Stimulated activated CD8-positive, alpha-beta memory T cell treated with anti-CD3 and anti-CD28 coated beads, Interleukin-4, amount 100 ng/mL, for 24 hours (primary cell): ENCODE measurements around the gene ME3.
"Not testable (repeated sequence)": the region's sequence is repeated elsewhere in the genome, so short reads cannot be mapped to it uniquely, and the experiment has no call there.

Source experiments
- DNase-seq: peaks from one replicate; pipeline ENCODE4 v3.0.0-alpha.2; 2020; ENCODE audit warnings: low read depth

Gene ME3

DNA sequence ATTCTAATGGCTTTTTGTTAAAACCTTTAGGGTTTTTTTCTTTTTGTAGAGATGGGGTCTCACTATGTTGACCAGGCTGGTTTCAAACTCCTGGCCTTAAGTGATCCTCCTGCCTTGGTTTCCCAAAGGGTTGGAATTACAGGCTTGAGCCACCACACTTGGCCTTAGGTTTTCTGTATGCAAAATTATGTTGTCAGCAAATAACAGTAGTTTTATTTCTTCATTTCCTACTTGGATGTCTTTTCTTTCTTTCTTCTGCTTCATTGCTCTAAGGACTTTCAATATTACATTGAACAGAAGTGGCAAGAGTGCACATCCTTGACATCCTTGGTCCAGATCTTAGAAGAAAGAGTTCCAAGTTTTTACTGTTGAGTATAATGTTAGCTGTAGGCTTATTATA lies 245.0 kb downstream of the ME3 start:
- no peak for DNase-seq

DNA sequence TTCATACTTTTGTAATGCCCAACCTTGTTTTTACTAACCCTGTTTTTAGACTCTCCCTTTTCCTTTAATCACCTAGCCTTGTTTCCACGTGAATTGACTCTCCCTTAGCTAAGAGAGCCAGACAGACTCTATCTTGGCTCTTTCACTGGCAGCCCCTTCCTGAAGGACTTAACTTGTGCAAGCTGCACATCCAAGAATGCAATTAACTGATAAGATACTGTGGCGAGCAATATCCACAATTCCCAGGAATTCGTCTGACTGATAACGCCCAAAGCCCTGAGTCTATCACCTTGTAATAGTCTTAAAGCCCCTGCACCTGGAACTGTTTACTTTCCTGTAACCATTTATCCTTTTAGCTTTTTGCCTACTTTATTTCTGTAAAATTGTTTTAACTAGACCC lies 248.9 kb downstream of the ME3 start:
- DNase-seq: not testable (repeated sequence)

DNA sequence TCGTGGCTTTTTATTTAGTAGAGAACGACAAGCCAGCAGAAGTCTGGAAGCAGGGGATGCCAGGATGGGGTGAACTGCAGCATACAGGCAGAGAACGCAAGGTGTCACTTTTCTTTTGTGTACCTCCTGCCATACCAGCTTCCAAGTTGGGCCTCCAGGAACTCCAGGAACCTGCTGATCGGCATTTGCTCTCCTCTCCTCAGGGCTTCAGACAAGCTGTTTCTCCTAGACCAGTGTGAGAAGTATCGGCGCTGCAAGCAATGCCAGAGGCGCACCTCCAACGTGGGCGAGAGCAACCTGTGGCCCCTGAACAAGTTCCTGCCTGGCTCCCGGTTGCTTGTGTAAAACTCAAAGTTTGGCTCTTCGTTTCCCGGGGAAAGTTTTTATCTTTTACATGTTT lies 250.0 kb downstream of the ME3 start:
- no peak for DNase-seq

DNA sequence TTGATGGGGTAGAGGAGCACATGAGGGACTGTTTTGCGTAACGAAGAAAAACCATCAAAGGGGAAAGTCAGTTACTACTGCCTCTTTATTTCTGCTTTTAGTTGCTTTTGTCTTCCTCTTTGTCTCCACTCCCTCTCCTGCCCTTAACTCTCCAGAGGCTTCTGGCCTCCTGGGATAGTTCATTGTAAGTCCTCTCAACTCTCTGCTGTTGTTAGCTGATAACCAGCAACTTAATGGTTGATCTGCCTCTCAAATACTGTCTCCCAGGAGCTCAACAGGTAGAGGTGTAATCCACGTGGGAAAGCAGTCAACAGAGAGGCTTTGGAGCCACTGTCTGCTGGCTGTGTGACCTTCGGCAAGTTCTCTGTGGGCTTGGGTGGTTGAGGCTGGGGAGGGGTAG lies 250.5 kb downstream of the ME3 start:
- no peak for DNase-seq

DNA sequence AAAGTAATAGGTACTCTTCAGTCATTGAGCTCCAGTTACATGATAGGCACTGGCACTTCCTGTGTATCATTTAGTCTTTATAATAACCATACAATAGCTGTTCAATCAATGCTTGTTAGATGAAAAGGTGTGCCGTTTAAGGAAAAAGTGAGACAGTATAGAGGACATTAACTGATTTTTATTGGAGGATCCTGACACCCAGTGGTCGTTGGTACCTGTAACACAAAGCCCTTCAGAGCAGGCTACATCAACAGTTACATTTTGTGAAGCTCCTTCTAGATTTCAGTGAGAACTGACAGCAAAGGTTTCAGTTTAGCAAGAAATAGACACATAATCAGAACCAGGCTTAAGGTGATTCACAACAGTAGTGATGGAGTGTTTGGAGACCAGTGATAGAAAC lies 253.5 kb downstream of the ME3 start:
- no peak for DNase-seq

- DNase-seq: no peak
These were observed 253.9 kb downstream of the ME3 start for GRCh38 chr11:86418513-86418912.

DNA sequence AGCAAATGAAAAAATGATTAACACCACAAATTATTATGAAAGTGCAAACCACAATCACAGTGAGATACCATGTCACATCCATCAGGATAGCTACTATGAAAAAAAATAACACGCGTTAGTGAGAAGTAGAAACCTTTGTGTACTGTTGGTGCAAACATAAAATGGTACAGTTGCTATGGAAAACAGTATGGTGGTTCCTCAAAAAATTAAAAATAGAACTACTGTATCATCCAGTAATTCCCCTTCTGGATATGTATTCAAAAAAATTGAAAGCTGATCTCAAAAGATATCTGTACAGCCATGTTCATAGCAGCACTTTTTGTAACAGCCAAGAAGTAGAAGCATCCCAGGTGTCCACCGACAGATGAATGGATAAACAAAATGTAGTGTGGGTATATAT lies 254.3 kb downstream of the ME3 start:
- no peak for DNase-seq

GRCh38 chr11:86416951-86417350 lies 255.5 kb downstream of the ME3 start:
- not testable (repeated sequence) for DNase-seq

GRCh38 chr11:86416494-86416893 lies 255.9 kb downstream of the ME3 start:
- no peak for DNase-seq

- DNase-seq: no peak
These were observed 257.4 kb downstream of the ME3 start for GRCh38 chr11:86415026-86415425.

DNA sequence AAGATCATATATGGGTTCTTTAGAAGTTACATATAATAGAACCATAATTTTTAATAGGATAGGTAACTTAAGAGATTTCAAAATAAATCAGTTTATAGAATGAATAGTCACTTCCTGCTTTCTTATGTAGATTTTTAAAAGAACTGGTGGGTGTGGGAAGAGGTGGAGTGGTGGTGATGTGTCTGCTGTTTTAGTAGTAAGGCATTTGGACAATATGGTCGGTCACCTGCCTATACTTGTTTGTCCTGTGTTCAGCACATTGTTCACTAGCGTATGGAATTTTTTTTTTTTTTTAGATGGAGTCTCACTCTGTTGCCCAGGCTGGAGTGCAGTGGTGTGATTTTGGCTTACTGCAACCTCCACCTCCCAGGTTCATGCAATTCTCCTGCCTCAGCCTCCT lies 258.4 kb downstream of the ME3 start:
- DNase-seq: no peak

DNA sequence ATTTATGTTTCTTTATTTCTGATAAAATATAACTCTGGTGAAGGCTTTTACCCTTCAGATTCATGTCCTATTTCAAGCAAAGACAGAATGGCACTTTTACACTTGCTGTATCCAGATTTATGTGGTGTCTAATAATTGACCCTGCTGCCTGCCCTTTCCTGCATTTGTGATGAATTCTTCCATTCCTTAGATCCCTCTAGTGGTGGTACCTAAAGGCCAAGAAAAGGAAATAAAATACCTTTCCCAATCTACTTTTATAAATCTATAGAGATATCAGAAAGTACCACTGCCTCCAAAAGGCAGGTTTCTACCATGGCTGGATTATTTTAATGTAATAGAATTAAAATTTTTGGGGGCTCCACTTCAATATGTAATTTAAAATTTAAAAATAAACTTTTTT lies 263.6 kb downstream of the ME3 start:
- DNase-seq: no peak

- no peak for DNase-seq
These were observed 269.0 kb downstream of the ME3 start for GRCh38 chr11:86403458-86403857.

DNA sequence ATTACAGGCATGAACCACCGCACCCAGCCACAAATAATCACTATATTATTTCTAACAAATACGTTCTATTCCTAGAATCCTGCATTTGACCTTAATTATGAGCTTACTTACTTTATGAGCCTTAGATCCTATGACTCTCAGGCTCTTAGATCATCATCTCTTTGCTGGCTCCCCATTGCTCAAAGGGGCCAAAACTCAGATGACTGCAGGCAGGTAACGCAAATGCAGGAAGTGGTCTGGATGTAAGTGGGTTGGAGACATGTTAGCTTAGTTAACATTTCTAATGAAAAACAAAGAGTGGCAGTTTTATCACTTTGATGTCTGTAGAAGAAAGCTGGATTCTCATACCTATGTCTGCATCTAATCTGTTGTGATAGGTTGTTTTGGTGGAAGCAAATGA lies 274.3 kb downstream of the ME3 start:
- DNase-seq: no peak

DNA sequence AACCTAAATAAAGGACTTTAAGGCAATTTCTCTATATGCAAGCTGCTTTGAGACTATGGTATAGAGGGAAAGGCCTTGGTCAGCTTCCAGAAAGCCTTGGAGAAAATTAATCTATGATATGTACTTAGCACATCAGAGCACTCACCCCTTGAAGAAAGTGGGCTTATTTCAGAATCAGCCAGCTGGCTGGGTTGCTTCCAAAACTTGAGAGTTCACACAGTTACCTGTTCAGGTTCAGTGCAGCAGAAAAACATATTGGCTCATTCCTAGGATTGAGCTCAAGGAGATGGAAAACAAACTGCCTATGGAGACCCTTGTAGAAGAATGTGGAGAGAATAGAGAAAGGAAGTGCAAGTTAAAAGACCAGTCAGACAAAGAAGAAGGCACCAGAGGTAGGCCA lies 275.1 kb downstream of the ME3 start:
- DNase-seq: no peak

DNA sequence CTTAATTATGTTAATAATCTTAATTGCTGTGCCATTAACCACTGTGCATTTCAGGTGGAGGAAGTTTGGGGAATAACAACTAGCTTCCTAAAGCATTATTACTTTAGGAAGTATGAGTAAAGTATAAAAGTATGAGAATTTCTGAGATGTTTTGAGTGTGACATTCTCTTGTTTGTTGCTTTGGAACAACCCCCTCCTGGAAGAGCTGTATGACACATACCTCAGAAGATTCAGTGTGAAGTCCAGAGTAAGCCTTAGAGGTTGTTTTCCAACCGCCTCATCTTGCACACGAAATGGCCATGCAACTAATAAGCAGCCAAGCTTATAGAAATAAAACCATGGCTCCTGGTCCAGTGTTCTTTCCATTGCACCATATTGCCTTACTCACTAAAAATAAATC lies 276.0 kb downstream of the ME3 start:
- DNase-seq: no peak

DNA sequence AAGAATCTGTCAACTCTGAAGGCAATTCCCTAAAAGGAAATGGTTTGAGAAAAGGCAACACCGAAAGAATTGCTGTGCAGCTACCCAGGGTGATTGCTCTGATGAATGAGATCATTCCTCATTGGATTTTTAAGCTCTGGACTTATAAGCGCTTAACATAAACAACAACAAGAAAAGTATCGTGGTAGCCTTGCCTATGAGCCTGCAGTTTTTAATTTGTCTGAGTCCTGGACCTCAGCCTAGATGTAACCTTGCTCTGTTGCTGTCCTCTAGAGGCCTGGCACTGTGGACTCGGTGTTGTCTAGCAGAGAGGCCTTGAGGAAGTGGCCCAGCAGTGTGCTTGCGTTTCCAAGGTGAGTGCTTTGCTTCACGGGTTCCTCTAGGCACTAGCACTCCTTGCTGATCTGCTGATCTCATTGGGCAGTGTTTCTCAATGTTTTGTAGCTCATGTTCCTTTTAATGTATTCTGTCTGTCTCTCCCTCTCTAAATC lies 277.3 kb downstream of the ME3 start:
- no peak for DNase-seq
